HG02870 (cell line): Measurements from ENCODE around the gene MRLN.
"Not testable (repeated sequence)": the region's sequence is repeated elsewhere in the genome, so short reads cannot be mapped to it uniquely, and the experiment has no call there.

Experiments used
- ATAC-seq: cut with Tn5 transposase; IDR thresholded peaks from one replicate; pipeline ENCODE4 v1.9.1; 2021; ENCODE audit warnings: mild to moderate bottlenecking, moderate library complexity; ENCODE audit not compliant: unreplicated experiment

Gene MRLN

GRCh38 chr10:59748834-59749233 is 4.4 kb downstream of the MRLN start:
- peak; percentile 90 for ATAC-seq

- ATAC-seq: no peak
Measured at GRCh38 chr10:59745163-59745650, 8.0 kb downstream of the MRLN start.

- not testable (repeated sequence) for ATAC-seq
Measured at GRCh38 chr10:59744762-59745161, 8.5 kb downstream of the MRLN start.

- ATAC-seq: not testable (repeated sequence)
Measured at GRCh38 chr10:59744156-59744555, 9.1 kb downstream of the MRLN start.

DNA sequence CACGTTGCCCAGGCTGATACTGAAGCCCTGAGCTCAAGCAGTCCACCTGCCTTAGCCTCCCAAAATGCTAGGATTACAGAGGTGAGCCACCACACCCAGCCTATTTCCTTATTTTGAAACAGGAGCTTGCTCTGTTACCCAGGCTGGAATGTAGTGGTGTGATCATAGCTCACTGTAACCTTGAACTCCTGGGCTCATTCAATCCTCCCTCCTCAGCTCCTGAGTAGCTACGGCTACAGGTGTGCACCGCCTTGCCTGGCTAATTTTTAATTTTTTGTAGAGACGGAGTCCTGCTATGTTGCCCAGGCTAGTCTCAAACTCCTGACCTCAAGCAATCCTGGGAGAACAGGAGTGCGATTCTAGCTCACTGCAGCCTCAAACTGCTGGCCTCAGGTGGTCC is 11.7 kb downstream of the MRLN start:
- no peak for ATAC-seq

GRCh38 chr10:59741048-59741447 is 12.2 kb downstream of the MRLN start:
- ATAC-seq: no peak

- ATAC-seq: no peak
Measured at GRCh38 chr10:59736749-59737148, 16.5 kb downstream of the MRLN start.

- no peak for ATAC-seq
Measured at GRCh38 chr10:59735296-59735695, 18.0 kb downstream of the MRLN start.

DNA sequence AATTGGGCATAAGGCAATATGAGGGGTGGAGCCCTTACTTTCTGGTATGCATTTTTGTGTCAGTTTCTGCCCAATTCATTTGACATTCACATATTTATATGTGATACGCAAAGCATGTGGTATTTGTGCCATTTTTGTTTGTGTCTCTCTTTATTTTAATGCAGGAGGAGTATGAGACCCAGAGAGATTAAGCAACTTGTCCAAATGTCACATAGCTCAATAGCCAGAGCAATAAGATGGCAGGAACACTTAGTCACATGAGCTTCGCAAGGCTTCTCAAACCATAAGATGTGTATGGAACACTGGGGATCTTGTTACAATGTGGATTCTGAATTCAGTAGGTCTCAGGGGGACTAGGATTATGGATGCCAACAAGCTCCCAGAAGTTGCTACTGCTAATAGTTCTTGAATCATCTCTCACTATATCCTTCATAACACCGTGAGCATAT is 19.2 kb downstream of the MRLN start:
- no peak for ATAC-seq

- not testable (repeated sequence) for ATAC-seq
Measured at GRCh38 chr10:59733321-59734013, 19.8 kb downstream of the MRLN start.

- ATAC-seq: not testable (repeated sequence)
Measured at GRCh38 chr10:59732849-59733248, 20.4 kb downstream of the MRLN start.

GRCh38 chr10:59729167-59729566 is 24.1 kb downstream of the MRLN start:
- not testable (repeated sequence) for ATAC-seq

DNA sequence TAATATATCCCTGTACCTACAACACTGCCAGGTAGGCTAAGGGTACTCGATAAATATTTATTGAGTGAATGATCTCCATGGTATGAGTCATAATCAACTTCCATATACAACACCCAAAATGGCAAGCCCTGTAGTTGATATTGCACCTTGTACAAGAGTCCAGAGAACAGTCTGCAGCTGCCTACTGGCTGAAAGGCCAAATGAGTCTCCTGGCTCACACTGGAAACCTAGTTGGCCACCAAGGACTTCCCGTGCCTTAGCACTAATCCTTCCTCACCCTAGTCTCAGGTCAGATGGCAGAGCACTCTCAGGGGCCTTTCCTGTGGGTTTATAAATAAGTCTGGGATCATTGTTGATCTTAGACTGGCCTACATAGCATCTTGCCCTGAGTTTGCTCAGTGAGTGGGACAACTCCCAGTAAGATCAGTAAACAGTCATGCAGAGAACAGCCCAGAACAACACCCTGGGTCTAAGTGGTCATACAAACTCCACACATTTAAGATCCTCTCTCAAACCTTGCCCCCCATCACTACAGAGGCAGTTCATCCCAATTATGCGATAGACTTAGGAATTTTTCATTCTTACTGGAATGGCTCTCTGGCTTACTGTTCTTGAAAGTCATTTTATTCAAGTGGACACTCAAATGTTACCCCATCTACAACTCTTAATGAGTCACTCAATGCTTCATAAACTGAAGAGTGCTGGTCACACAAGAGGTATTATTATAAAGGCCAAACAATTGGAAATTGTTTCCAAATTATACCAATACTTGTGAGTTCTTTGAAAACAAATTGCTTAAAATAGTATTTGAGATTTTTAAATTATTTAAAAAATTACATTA is 28.9 kb downstream of the MRLN start:
- no peak for ATAC-seq

- no peak for ATAC-seq
Measured at GRCh38 chr10:59720377-59720776, 32.9 kb downstream of the MRLN start.

- ATAC-seq: no peak
Measured at GRCh38 chr10:59719374-59719773, 33.9 kb downstream of the MRLN start.

DNA sequence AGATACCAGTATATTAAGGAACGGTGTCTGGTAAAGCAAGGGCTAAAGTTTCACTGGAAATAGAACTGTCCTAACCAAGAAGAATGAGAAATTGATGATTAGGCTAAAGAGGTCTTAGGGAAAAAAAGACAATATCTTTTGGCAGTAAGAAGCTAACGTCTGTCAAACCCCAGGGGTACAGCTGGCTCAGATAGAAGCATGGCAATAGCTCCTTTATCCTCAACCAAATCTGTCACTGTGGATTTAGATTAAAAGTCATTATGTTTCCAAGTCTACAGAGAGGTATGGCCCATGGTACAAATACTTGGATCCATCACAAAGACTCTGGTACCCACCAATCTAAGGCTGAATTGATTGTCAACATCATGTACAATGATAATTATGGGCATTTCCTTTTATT is 35.0 kb downstream of the MRLN start:
- ATAC-seq: no peak

DNA sequence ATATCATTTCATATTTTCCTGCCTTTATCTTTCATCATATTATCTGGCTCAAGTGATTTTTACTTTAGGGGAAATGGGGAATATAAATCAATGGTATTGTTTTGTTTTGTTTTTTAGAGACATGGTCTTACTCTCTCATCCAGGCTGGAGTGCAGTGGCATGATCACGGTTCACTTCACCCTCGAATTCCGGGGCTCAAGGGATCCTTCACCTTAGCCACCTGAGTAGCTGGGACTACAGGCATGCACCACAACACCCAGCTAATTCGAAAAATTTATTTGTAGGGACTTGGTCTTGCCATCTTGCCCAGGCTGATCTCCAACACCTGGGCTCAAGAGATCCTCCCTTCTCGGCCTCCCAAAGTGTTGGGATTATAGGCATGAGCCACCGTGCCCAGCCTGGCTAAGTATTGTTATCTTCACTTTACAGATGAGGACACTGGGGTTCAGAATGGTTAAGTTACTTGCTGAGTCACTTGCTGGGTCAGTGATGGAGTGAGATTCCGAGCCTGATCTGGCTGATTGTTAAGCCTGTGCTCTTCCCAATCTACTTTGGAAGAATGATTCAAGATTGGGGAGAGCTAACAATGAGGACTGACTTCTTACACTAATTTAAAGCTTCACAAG is 39.9 kb downstream of the MRLN start:
- ATAC-seq: no peak

- ATAC-seq: no peak
Measured at GRCh38 chr10:59711871-59712494, 41.3 kb downstream of the MRLN start.

DNA sequence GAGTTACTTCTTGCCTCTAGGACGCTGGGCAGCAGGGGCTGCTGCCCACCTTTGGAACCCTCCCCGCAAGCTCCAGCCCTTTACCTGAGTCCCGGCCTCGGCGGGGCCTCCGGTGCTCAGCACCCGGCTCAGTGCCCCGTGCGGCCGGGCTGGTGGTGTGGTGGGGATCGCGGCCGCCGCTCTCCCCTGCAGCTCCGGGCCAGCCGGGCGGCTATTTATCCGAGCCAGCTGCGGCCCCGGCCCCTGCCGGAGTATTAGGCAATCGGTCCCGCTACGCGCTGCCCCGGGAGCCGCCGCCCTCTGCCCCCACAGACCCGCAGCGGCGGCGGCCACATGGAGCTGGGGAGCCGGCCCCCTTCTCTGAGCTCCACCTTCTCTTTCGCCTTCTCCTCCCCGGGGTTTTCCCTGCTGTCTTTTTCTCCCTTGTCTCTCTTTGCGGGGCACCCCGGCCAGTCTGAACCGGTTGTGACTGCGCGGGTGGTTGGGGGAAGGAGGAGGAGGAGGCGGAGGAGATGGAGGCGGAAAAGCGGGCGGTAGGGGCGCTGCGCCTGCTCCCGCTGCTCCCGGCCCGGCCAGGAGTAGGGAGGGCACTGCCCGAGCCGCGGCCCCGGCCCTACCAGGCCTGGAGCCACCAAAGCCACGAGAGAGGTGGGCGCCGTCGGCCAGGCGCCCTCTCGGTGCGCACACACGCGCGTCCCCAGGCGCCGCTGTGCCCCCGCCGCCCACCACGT is 43.7 kb downstream of the MRLN start, which contains the start of gene SLC16A9:
TSS of gene SLC16A9 (minus strand) at position 456 of the 731 bp plus-strand sequence. CDS start 25,559 bp downstream, outside the sequence.
- ATAC-seq: peak; percentile 90

DNA sequence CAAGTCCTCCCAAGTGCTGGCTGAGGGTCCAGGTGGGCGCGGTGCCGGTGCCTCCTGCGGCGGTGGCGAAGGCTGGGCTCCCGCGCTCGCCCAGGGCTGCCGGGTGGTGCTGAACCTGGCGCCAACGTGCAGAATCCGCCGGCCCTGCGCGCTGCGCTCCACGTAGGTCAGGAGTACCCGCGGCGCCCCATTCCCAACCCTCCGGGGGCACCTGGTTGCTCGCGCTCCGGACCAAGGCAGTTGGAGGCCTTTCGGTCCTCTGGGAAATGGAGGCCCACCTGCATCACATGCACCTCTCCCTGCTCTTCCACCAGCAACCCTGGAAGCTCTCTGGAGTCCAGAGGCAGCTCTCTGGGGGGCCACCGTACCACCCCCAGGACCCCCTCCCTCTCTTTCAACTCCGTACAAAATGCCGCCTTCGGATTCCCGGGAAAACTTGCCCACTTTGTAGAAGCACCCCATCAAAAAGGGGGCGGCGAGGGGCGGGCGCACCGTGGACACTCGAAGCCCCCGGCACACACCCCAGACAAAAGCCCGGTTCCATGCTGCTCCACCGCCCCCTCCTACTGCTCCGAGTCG is 44.4 kb downstream of the MRLN start:
- no peak for ATAC-seq
